K562 (cell line): ENCODE data around the gene FGF5. TPM values are rescaled to one million over a fixed set of nuclear protein-coding genes. Genes with fewer than 3 reads are reported as not detected.

Experiments
- ATF1 ChIP-seq, 2 experiments: fragments of 450-650 bp in 1 of 2; IDR thresholded peaks; 2 replicates each; pipeline ENCODE4 v1.6.1; 2016; ENCODE audit warnings: missing compliant biosample characterization in 1 of 2, missing genetic modification characterization in 1 of 2
- HDAC1 ChIP-seq, 2 experiments: fragments of 450-650 bp; IDR thresholded peaks; 2 replicates each; pipeline ENCODE4 v1.6.1; 2016 to 2017; ENCODE audit warnings: inconsistent platforms in 1 of 2, mild to moderate bottlenecking in 1 of 2, moderate library complexity in 1 of 2
- HDAC3 ChIP-seq: fragments of 450-650 bp; IDR thresholded peaks from 2 replicates; pipeline ENCODE4 v1.6.1; 2018; ENCODE audit warnings: borderline replicate concordance, mild to moderate bottlenecking, moderate library complexity; ENCODE audit not compliant: partially characterized antibody
- PBX2 ChIP-seq, 2 experiments: IDR thresholded peaks in 1 of 2; conservative IDR thresholded peaks in 1 of 2; 2 replicates each; pipeline ENCODE4 v1.6.1; 2016; ENCODE audit warnings: low read depth in 2 of 2, mild to moderate bottlenecking in 1 of 2, missing compliant biosample characterization in 1 of 2, missing genetic modification characterization in 1 of 2, moderate library complexity in 1 of 2
- REST ChIP-seq, 2 experiments: fragments of 450-650 bp; formaldehyde crosslinking in 1 of 2; IDR thresholded peaks; 2 replicates each; pipeline versions ENCODE4 v1.4.0 to v1.6.1; 2014 to 2020; ENCODE audit warnings: mild to moderate bottlenecking in 2 of 2, borderline replicate concordance in 1 of 2, low read depth in 1 of 2
- SNAPC5 ChIP-seq: fragments of 250-450 bp; sonication (Bioruptor Pico); IDR thresholded peaks from 2 replicates; pipeline ENCODE4 v1.8.0; 2021; ENCODE audit warnings: moderate library complexity, mild to moderate bottlenecking, inconsistent platforms
- XRCC4 ChIP-seq: IDR thresholded peaks from one replicate; pipeline ENCODE4 v1.6.1; 2011; ENCODE audit not compliant: insufficient read depth, insufficient read length; ENCODE audit errors: extremely low read depth
- ZC3H11A ChIP-seq: IDR thresholded peaks from 2 replicates; pipeline ENCODE4 v1.6.1; 2012; ENCODE audit warnings: low read depth, low read length, improper control_type of control experiment
- ZNF584 ChIP-seq: fragments of 200-800 bp; sonication (Bioruptor generic); IDR thresholded peaks from 2 replicates; pipeline ENCODE4 v1.6.1; 2016; ENCODE audit warnings: low read depth, mild to moderate bottlenecking, missing genetic modification characterization, missing compliant biosample characterization
- ZNF586 ChIP-seq: fragments of 450-650 bp; formaldehyde crosslinking; conservative IDR thresholded peaks from 2 replicates; pipeline ENCODE4 v1.4.0; 2020; ENCODE audit warnings: mild to moderate bottlenecking, moderate library complexity
- polyA plus RNA-seq, 8 experiments: library from polyadenylated mRNA; depleted of rRNA in 4 of 8; stranded (reverse) in 5 of 8; unstranded in 3 of 8; fragments of >200 nt; fragmentation: Nextera tagmentation in 2 of 8; fragmentation: Illumina TruSeq in 1 of 8; extraction: Ambion mirVana in 2 of 8; extraction: Trizol in 1 of 8; gene quantifications; 2 replicates each; pipeline versions ENCODE4 v1.2.1 to v1.2.3, GENCODE V29; 2011 to 2014; ENCODE audit warnings: inconsistent platforms in 1 of 8, missing spikeins in 1 of 8
- total RNA-seq, 7 experiments: library from RNA; depleted of rRNA in 6 of 7; stranded (reverse); fragments of >200 nt in 6 of 7; fragmentation: Illumina TruSeq in 2 of 7; extraction: Trizol in 2 of 7; gene quantifications; 2 replicates each; pipeline versions ENCODE4 v1.2.1 to v1.2.3, GENCODE V29; 2011 to 2021; ENCODE audit warnings: low replicate concordance in 1 of 7
- TF ChIP-seq, protein P1 (sequence below): sonication (generic); formaldehyde crosslinking; IDR thresholded peaks from 2 replicates; pipeline ENCODE4 v1.8.0; 2022; ENCODE audit warnings: missing genetic modification reagents, mild to moderate bottlenecking, moderate library complexity, borderline replicate concordance

The FGF5 gene
- total and polyA plus RNA-seq, 9 of the 15 experiments (the other 6 are each of a cell fraction or from before 2014, with no cell fraction given) = 0.38 to 2.7 (median 1.1) TPM

DNA sequence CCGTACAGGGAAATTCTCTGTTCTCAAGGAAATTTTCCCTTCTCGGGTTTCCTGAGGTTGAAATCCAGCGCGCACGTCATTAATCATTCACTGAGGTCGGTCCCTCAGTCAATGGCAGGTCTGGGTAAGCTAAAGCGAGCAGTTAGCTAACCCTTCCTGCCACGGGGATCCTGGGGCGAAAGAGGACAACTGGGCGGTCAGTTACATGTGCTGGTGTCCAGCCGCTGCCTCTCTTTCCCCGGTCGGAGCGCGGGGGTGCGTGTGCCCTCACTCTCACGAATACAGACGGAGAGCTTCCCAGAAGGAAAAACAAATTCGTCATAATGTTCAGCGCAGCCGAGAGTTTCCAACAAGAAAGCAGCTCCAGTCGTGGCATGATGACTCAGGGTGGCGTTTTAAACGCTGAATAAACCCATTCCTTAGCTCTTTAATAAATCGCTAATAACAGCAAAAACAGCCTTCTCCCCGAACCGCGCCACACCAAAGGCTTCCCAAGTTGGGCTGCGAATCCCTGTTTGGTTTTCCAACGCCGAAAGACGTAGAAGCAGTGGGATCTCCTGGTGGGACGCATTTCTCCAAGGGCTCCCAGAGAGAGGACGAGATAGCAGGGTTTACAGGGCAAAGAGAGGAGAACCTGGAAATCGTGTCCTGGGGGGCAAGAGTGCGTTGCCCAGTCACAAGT, 752 bp upstream of the FGF5 start (continued):
- no peak for TF ChIP-seq XRCC4
- TF ChIP-seq REST (IDR thresholded peaks at IDR 0.05; ENCODE audit: borderline replicate concordance) = 0 out of 2 replicates have a peak, but pooled peaks have one; percentile 2
- no peak for TF ChIP-seq REST (CRISPR knock-in tag; IDR thresholded peaks at IDR 0.05; ENCODE audit: low read depth)
- no peak for TF ChIP-seq SNAPC5 (CRISPR knock-in tag)
- TF ChIP-seq ZNF586 = no peak
- no peak for TF ChIP-seq ZC3H11A
- TF ChIP-seq HDAC3 = no peak
- TF ChIP-seq HDAC1 (IDR thresholded peaks at IDR 0.05) = 0 out of 4 replicates have a peak, but pooled peaks of 1 of the 2 experiments have one; percentile 6
- peak; percentile 34; the same call in 1 of the 2 replicates for TF ChIP-seq PBX2 (CRISPR knock-in tag; IDR thresholded peaks at IDR 0.05; ENCODE audit: low read depth)
- peak; percentile 79 for TF ChIP-seq PBX2 (tag; conservative IDR thresholded peaks at IDR 0.05; ENCODE audit: low read depth)
- no peak for TF ChIP-seq ATF1 (CRISPR knock-in tag; IDR thresholded peaks at IDR 0.05)
- no peak for TF ChIP-seq ATF1 (tag; IDR thresholded peaks at IDR 0.05)
- TF ChIP-seq, protein P1, sequence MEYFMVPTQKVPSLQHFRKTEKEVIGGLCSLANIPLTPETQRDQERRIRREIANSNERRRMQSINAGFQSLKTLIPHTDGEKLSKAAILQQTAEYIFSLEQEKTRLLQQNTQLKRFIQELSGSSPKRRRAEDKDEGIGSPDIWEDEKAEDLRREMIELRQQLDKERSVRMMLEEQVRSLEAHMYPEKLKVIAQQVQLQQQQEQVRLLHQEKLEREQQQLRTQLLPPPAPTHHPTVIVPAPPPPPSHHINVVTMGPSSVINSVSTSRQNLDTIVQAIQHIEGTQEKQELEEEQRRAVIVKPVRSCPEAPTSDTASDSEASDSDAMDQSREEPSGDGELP (CRISPR knock-in tag) = 0 out of 2 replicates have a peak, but pooled peaks have one; percentile 3
- no peak for TF ChIP-seq ZNF584 (CRISPR knock-in tag)
